ENCODE results near the gene KNCN.
A peak's percentile ranks its signal among the peaks of the same experiment; 100 is the strongest.

- TF ChIP-seq CTCF (conservative IDR thresholded peaks at IDR 0.05; ENCODE audit: low read depth in 2 of 2), result peak; percentile 33 to 62
- no peak for TF ChIP-seq REST (IDR thresholded peaks at IDR 0.05; ENCODE audit: unreplicated experiment)
- peak; percentile 25 for TF ChIP-seq EZH2 (IDR thresholded peaks at IDR 0.05; ENCODE audit: low read depth, unreplicated experiment)
Measured at GRCh38 chr1:46535063-46535462, 16.4 kb downstream of the KNCN start.
